OCI-M2 (cell line): Measurements from ENCODE around the gene MYO5B.

Experiments used
- DNase-seq: peaks from one replicate; lab custom pipeline; 2025; ENCODE audit not compliant: unreplicated experiment; lab: John Stamatoyannopoulos, UW

The MYO5B gene

GRCh38 chr18:50024466-50024865 lies 170.5 kb downstream of the MYO5B start:
- no peak for DNase-seq

DNA sequence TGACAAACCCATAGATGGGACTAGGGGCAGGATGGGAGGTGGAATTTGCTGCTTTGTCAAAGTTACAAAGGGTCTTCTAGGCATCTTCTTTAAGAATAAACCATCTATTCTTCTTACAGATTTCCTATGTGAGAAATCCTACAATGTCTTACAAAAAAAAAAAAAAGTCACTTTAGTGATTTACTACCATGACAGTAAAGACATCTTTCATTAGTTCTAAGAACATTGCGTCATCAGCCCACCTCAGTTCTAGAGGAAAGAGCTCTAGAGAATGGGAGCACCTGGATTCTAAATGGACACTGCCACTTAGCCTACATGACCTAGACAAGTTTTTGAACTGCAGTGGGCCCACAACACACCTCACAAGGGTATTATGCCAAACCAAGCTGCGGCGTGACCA lies 172.0 kb downstream of the MYO5B start:
- no peak for DNase-seq

GRCh38 chr18:50014606-50015005 lies 180.3 kb downstream of the MYO5B start:
- DNase-seq: no peak

- DNase-seq: no peak
These were observed 181.4 kb downstream of the MYO5B start for GRCh38 chr18:50013363-50014138.

DNA sequence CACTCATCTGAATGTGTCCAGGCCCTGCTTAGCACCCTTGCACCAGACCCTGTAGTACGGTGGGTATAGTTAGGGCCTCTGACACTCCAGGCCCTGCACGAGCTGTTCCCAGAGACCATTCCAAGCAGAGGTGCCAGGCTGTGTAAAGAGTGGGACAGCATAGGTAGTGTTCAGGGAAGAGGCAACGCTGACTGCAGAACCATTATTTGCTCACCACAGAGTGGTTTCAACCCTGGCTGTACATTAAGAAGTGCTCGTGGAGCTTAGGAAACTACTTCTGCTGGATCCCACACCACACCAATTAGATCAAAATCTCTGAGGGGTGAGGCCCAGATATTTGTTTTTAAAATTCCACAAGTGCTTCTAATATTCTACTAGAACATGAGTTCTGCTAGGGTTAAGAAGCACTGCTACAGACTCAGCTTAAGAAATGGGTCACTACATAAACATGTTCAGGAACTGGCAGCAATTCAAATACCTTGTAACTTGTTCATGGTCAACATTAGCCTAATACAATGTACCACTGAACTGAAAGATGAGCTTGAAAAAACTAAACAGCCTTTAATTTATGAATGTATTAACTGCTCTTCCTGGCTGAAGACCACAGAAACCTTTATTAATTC lies 183.0 kb downstream of the MYO5B start:
- no peak for DNase-seq

DNA sequence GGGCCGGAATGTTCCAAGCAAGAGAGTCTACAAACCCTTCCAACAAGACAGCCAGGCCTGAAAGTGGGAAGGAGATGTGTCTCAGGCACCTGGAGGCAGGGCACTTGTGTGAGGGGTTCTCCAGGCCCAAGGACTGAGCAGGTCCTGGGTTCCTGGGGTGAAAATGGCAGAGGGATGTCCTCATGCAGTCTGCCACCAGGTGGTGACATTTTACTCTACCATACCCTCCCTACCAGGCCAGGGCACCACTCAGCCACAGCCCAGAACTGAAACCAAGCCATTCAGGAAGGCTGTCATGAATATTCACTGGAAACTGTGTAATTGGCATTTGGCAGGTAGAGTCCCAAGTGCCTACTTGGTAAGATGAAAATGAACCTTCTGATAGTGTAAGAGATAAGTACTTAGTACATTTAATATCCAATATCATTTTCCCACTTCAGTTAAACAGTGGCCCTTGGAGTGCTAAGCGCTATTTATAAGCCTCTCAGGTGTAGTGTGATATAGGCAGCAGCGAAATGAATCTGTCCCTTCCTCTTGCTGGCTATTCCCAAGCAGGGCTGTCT lies 185.1 kb downstream of the MYO5B start:
- no peak for DNase-seq

- no peak for DNase-seq
These were observed 186.6 kb downstream of the MYO5B start for GRCh38 chr18:50008306-50008705.

- DNase-seq: no peak
These were observed 188.4 kb downstream of the MYO5B start for GRCh38 chr18:50006470-50007046.

DNA sequence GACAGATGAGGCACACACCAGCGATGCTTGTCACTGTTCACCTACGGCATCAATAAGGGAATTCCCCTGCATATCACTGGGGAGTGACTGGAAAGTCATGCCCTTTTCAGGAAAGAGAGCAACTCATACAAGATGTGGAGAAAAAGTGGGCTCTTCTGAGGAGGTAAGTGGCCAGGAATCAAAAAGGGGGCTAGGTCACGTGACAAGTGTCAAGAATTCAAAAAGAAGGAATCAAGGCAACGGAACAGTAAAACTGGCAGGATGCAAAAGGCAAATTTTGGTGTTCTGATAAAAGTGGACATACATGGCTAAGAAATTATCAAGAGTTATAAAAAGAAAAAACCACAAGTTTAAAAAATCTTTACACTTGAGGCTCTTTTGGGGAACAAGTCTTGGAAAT lies 190.9 kb downstream of the MYO5B start:
- DNase-seq: no peak

- DNase-seq: no peak
These were observed 192.2 kb downstream of the MYO5B start for GRCh38 chr18:50002781-50003180.

DNA sequence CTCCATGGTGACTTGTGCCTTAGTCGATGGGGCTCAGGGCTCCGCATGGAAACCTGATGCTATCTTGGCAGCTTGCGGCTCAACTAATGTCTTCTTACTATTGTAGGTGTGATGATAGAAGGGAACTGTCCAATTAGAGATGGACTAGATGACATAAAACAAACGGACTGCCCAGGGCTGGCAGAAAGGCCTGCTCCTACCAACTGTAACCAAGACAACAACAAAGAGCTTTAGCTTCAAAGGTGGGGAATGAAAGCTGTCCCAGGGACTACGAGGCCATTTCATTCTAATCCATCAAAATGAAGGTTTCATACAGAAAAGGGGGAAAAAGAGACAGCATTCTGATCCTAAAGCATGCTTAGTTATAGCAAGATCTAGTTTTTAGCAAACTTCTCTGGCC lies 194.7 kb downstream of the MYO5B start:
- no peak for DNase-seq

GRCh38 chr18:49999128-49999527 lies 195.8 kb downstream of the MYO5B start:
- DNase-seq: no peak

- no peak for DNase-seq
These were observed 197.4 kb downstream of the MYO5B start for GRCh38 chr18:49997558-49997957.

GRCh38 chr18:49994410-49994809 lies 200.5 kb downstream of the MYO5B start:
- no peak for DNase-seq

DNA sequence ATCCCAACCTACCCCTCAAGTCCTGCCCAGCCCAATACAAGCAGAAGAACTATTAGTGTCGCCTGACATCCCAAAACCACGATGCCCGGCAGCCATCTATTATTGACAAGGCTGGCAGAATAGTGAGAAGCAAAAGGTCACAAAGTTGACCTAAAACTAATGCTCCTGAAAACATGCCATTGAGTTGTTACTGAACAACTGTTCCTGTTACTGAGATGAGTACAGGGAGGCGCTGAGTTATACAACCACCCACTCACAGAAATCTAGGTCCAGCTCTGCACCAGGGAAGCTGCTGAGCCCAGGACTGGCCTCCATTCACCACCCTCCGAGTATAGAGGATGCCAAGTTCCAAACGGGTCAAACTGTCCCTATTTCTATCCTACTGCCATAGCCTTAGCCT lies 201.6 kb downstream of the MYO5B start:
- no peak for DNase-seq

- no peak for DNase-seq
These were observed 206.2 kb downstream of the MYO5B start for GRCh38 chr18:49988733-49989132.

DNA sequence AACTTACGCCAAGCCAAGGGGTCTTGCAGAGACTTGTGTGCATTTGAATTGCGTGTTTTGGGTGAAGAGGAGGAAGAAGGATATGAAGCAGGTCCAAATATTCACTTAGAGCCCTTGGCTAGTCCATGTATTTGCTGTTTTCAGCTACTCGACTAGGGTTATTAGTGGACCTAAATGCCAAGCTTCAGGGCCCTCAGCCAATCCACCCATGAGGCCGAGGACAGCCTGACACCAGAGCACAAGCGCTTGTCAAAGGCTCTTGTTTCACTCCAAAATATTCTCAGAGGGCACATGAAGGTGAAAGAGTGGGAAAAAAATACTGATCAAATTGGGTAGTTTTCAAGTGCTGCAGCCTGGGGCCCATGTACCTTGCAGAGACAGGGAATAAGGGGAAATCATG lies 206.8 kb downstream of the MYO5B start:
- DNase-seq: no peak

GRCh38 chr18:49985236-49985635 lies 209.7 kb downstream of the MYO5B start:
- no peak for DNase-seq

DNA sequence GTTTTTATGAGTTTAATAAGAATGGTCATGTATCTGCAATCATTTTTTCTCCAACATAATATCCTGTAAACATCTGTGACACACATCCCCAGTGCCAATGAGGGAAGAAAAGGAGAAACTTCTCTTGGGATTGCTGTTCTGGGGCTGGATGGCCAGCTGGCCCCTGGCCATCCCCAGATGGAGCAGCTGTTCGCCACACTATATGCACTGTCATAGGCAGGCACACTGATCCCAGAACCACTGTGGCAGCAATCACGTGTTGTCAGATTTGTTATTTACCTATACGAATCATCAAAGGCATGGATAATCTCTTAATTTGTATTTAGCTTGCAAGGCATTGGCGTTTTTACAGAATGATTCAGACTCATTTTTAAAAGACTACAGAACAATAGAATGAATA lies 214.1 kb downstream of the MYO5B start:
- DNase-seq: no peak

DNA sequence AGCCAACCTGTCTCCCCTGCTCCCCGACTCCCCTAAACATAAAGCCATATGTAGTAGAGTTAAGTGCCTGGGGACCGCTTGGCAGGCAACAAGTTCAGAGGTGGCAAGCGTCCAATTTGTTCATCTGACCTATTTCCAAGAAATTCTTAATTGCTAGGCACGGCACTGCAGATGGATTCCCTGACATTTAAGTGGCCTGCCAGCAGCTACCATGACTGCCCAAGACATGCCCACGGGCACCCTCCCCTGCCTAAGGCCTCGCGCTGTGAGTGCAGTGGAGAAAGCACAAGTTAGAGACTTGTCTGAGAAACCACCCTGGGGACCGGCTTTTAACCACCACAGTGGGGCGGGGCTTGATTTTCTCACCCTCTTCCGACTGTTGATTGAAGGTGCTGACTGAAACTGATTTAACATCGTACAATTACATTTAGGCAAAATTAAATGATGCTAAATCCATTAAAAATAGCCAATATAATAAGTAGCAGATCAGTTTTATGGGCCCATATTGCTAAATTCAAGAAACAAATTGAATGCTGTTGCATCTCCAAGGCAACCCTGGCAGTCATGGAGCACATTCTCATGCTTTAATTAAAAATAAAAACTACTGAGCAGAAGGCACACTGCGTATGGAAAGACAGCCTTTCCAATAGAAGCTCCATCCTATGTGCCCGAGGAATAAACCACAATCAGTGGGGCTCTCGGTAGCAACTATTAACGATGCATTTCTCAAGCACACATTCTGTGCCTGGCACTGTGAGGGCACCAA lies 218.0 kb downstream of the MYO5B start:
- DNase-seq: no peak

DNA sequence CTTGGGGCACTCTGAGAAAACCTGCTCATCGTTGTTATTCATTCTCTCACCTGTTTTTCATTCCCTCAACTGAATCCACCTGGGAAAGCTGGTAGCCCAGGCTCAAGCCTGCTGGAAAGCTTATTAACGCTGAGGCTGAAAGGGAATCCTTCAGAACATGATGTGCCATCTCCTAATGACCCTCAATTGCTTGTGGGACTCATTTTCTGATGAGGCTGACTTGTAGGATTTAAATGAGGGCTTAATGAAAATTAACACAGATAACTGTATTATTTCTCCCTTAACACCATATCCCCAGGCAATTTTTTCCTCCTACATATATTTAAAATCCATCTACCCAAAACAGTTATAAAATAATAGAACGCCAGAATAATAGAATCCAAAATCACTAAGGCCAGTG lies 218.9 kb downstream of the MYO5B start:
- no peak for DNase-seq
